A673 (cell line): ENCODE data around the gene ABI3. TPM values are rescaled to one million over a fixed set of nuclear protein-coding genes. Genes with fewer than 3 reads are reported as not detected.
"Not testable (repeated sequence)": the region's sequence is repeated elsewhere in the genome, so short reads cannot be mapped to it uniquely, and the experiment has no call there.

Experiments used
- BruUV-seq: library from RNA; stranded (reverse); fragments of 400-500 nt; replicated peaks from 2 replicates; lab custom pipeline; 2021; lab: Mats Ljungman, UMichigan
- CTCF ChIA-PET: fragments of 300-600 bp; sonication (Branson Sonifier 250); formaldehyde crosslinking; loops from one replicate; lab custom pipeline; 2022; ENCODE audit warnings: antibody characterized with exemption; lab: Charles Lee
- POLR2A ChIA-PET: fragments of 300-600 bp; sonication (Branson Sonifier 250); formaldehyde crosslinking; loops from one replicate; lab custom pipeline; 2022; ENCODE audit warnings: antibody characterized with exemption; ENCODE audit not compliant: low non-redundant PET; lab: Charles Lee
- DNase-seq: peaks from one replicate; pipeline ENCODE4 v3.0.0-alpha.2; 2015; ENCODE audit warnings: low spot score
- H3K27ac ChIP-seq: fragments of 200-600 bp; sonication (generic); 2 replicates; pipeline ENCODE4 v1.5.1; 2016; ENCODE audit warnings: mixed run types, low read depth, mild to moderate bottlenecking, mixed read lengths, antibody characterized with exemption, low read length; ENCODE audit not compliant: poor library complexity, severe bottlenecking
- H3K27me3 ChIP-seq: fragments of 200-600 bp; sonication (generic); replicated peaks from 2 replicates; pipeline ENCODE4 v1.6.1; 2017; ENCODE audit warnings: mixed run types, low read depth, mild to moderate bottlenecking, mixed read lengths, antibody characterized with exemption, low read length; ENCODE audit not compliant: insufficient read depth, poor library complexity
- H3K36me3 ChIP-seq: fragments of 200-600 bp; sonication (generic); 2 replicates; pipeline ENCODE4 v1.6.1; 2016; ENCODE audit warnings: mixed run types, mild to moderate bottlenecking, mixed read lengths, antibody characterized with exemption, low read length; ENCODE audit not compliant: insufficient read depth, poor library complexity, severe bottlenecking
- H3K4me1 ChIP-seq: fragments of 200-600 bp; sonication (generic); 2 replicates; pipeline ENCODE4 v1.6.1; 2017; ENCODE audit warnings: mixed run types, mild to moderate bottlenecking, mixed read lengths, antibody characterized with exemption, low read length; ENCODE audit not compliant: insufficient read depth, poor library complexity, severe bottlenecking
- H3K4me3 ChIP-seq: fragments of 200-600 bp; sonication (generic); 2 replicates; pipeline ENCODE4 v1.5.1; 2016; ENCODE audit warnings: low read depth, mixed run types, mild to moderate bottlenecking, mixed read lengths, low read length; ENCODE audit not compliant: poor library complexity, severe bottlenecking
- H3K9me3 ChIP-seq: fragments of 200-600 bp; sonication (generic); 2 replicates; pipeline ENCODE4 v1.6.1; 2016; ENCODE audit warnings: mixed run types, low read depth, mild to moderate bottlenecking, mixed read lengths, antibody characterized with exemption, low read length; ENCODE audit not compliant: poor library complexity, severe bottlenecking
- EZH2 ChIP-seq: fragments of 200-600 bp; sonication (generic); IDR thresholded peaks from 2 replicates; pipeline ENCODE4 v1.6.1; 2017; ENCODE audit warnings: borderline replicate concordance, low read depth, mild to moderate bottlenecking, mixed read lengths, antibody characterized with exemption, low read length; ENCODE audit not compliant: poor library complexity, severe bottlenecking
- intact Hi-C: fragments of 100-400 bp; cut with micrococcal nuclease; formaldehyde crosslinking; loops from one replicate; pipeline ENCODE4 v1.10.0; 2022; ENCODE audit not compliant: unreplicated experiment
- total RNA-seq: library from RNA; stranded (reverse); gene quantifications from 2 replicates; pipeline ENCODE4 v1.2.3, GENCODE V29; 2021
- TF ChIP-seq, protein P1 (sequence below): fragments of 300-800, 200-600 bp; sonication (generic); conservative IDR thresholded peaks from 2 replicates; pipeline ENCODE4 v1.5.1; 2017; ENCODE audit warnings: low read depth, mild to moderate bottlenecking, antibody characterized with exemption, low read length, moderate library complexity, mixed read lengths

Gene ABI3
- total RNA-seq, 1 experiment from 2014 or later, result 9.7 TPM

DNA sequence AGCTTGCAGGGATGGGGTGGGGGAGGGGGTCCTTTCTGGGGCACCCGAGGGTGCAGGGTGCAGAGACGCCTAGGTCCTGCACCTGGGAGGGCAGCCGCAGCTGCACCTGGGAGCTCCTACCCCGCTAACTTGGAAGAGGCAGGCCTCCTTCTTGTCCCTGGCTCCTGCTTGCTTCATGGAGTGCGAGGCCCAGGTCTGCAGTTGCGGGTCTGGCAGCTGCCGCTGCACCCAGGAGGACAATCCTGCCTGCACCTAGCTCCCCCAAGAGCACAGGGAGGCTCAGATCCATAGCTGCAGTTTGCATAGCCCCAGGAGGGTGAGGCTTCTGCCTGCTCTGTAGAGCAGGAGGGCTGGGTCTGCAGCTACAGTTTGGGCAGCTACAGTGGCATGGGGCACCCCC lies 26.7 kb upstream of the ABI3 start:
- ChIA-PET CTCF (no interaction called here), POLR2A (interaction anchor here (0.6 kb wide), 1 partner anchor 14 kb away, joined by 3 read pairs; no protein-coding TSS in a partner anchor)
- TF ChIP-seq EZH2, result no peak
- TF ChIP-seq, protein P1, sequence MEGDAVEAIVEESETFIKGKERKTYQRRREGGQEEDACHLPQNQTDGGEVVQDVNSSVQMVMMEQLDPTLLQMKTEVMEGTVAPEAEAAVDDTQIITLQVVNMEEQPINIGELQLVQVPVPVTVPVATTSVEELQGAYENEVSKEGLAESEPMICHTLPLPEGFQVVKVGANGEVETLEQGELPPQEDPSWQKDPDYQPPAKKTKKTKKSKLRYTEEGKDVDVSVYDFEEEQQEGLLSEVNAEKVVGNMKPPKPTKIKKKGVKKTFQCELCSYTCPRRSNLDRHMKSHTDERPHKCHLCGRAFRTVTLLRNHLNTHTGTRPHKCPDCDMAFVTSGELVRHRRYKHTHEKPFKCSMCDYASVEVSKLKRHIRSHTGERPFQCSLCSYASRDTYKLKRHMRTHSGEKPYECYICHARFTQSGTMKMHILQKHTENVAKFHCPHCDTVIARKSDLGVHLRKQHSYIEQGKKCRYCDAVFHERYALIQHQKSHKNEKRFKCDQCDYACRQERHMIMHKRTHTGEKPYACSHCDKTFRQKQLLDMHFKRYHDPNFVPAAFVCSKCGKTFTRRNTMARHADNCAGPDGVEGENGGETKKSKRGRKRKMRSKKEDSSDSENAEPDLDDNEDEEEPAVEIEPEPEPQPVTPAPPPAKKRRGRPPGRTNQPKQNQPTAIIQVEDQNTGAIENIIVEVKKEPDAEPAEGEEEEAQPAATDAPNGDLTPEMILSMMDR, result no peak
- Histone ChIP-seq H3K4me1 (no peaks in the 10 kb centered on the region), H3K4me3 (no peak overlapping the region), H3K27ac (no peak overlapping the region), H3K27me3 (no peaks in the 10 kb centered on the region), H3K9me3 (no peaks in the 10 kb centered on the region), H3K36me3 (no peaks in the 10 kb centered on the region)
- intact Hi-C loops, result no loop called here
- DNase-seq, result no peak
- BruUV-seq, result no TSS peak

DNA sequence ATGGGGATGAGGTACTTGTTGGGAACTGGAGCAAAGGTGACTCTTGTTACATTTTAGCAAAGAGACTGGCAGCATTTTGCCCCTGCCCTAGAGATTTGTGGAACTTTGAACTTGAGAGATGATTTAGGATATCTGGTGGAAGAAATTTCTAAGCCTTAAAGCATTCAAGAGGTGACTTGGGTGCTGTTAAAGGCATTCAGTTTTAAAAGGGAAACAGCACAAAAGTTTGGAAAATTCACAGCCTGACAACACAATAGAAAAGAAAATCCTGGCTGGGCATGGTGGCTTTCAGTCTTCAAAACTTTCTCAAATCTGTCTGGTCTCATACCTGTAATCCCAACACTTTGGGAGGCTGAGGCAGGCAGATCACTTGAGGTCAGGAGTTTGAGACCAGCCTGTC lies 26.0 kb upstream of the ABI3 start:
- CTCF ChIA-PET, H3K9me3 ChIP-seq, POLR2A ChIA-PET, DNase-seq, H3K4me1 ChIP-seq, H3K27me3 ChIP-seq, H3K27ac ChIP-seq, H3K4me3 ChIP-seq, H3K36me3 ChIP-seq, intact Hi-C loops, BruUV-seq: not testable (repeated sequence)

DNA sequence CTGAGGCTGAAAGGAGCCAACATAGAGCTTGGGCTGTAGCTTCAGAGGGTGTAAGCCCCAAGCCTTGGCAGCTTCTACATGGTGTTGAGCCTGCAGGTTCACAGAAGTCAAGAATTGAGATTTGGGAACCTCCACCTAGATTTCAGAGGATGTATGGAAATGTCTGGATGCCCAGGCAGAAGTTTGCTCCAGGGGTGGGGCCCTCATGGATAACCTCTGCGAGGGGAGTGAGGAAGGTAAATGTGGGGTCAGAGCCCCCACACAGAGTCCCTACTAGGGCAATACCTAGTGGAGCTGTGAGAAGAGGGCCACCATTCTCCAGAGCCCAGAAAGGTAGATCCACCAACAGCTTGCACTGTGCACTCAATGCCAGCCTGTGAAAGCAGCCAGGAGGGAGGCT lies 25.1 kb upstream of the ABI3 start:
- POLR2A ChIA-PET, H3K4me3 ChIP-seq, H3K4me1 ChIP-seq, H3K36me3 ChIP-seq, intact Hi-C loops, H3K9me3 ChIP-seq, BruUV-seq, CTCF ChIA-PET, DNase-seq, H3K27ac ChIP-seq, H3K27me3 ChIP-seq: not testable (repeated sequence)

DNA sequence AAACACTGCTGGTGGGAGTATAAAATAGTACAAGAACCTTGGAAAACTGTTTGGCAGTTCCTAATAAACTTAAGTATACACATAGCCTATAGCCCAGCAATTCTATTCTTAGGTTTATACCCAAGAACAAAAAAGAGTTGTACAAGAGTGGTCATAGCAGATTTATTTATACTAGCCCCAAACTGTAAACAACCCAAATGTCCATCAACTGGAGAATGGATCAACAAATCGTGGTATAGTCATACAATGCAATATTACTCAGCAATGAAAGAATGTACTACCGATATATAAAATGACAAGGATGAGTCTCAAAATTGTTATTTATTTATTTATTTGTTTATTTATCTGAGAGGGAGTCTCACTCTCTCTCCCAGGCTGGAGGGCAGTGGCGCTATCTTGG lies 23.2 kb upstream of the ABI3 start:
- BruUV-seq, result no TSS peak
- no peaks in the 10 kb centered on the region for H3K27me3 ChIP-seq
- no peaks in the 10 kb centered on the region for H3K4me1 ChIP-seq
- H3K36me3 ChIP-seq, result no peaks in the 10 kb centered on the region
- intact Hi-C loops, result no loop called here
- TF ChIP-seq EZH2, result no peak
- TF ChIP-seq, protein P1, result no peak
- CTCF ChIA-PET, result no interaction called here
- no peaks in the 10 kb centered on the region for H3K9me3 ChIP-seq
- no peak overlapping the region for H3K27ac ChIP-seq
- H3K4me3 ChIP-seq, result no peak overlapping the region
- DNase-seq, result no peak
- POLR2A ChIA-PET, result no interaction called here
